ENCODE results near the gene TSPAN1.

Gene TSPAN1

DNA sequence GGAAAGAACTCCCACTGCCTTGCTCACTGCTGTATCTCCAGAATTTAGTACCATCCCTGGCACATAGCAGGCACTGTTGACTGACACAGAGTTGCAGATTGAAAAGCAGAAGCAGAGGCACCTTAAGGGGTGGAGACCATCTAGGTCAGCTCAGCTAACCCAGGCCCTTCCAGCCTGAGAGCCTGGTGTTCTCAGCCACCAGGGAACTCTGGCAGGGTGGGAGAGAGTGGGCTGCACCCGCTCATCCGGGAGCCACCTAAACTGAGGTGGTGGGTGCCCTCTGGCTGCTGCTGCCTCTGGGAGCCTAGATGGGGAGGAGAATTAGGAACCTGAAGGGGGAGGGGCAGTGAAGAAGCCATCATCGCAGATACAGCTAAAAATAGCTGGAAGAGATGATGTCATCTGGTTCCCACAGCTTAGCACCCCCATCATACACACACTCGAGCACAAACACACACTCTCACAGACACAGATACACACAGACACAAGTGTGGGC lies 1.5 kb upstream of the TSPAN1 start:
- TF ChIP-seq GATA3 (IDR thresholded peaks at IDR 0.05; ENCODE audit: low read depth, low read length) (no peak), GATA2 (IDR thresholded peaks at IDR 0.05; ENCODE audit: low read depth, low read length) (no peak)

DNA sequence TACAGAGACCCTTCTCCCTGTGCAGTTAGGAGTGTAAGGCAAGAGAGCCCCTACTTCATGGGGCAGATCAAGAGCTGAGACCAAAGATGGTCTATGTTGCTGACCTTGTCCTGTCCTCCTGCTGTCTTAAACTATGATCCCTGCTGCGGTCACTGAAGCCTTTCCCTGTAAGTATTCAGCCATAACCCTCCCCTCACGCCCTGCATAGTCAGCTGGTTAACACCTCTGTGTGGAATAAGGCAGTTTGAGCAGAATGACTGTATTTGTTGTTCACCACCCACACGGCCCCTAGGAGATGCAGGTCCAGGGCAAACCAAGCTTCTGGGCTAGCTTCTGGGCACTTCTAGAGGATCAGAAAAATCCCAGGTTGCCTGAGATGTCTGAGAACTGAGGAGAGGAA lies 356 bp downstream of the TSPAN1 start:
- TF ChIP-seq GATA3 (IDR thresholded peaks at IDR 0.05; ENCODE audit: low read depth, low read length): no peak
- no peak for TF ChIP-seq GATA2 (IDR thresholded peaks at IDR 0.05; ENCODE audit: low read depth, low read length)

DNA sequence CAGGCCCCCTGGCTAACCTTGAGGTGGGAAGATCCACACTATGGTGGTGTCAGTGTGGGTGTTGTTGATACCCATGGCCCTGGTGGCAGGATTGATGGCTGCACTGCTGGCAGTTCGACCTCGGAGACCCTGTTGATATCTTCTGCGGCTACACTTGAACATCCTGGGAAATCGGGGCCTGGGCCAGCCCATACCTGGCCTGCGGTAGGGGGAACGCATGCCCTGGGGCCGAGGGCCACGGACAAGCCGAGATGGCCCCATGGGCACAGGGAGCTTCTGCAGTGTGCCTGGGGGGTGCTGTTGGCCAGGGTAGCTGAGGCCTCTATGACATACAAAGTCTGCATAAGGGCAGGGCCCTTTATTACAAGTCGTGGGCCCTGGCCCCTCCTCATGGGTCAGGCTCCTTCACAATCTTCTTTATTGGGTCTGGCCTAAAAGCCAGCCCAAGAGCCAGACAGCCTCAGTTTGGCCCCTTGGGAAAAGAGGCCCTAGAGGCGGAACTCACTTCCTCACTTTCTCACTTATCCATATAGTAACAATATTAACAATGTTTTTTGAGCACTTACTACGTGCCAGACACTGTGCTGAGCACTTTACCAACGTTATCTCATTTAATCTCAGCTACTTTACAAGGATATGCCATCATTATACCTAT lies 1.5 kb downstream of the TSPAN1 start, which contains the start of gene P3R3URF:
P3R3URF (minus strand) TSS at position 278 of the 655 bp plus-strand sequence; CDS start at position 261, 17 bp downstream.
- no peak for TF ChIP-seq GATA3 (IDR thresholded peaks at IDR 0.05; ENCODE audit: low read depth, low read length)
- TF ChIP-seq GATA2 (IDR thresholded peaks at IDR 0.05; ENCODE audit: low read depth, low read length): no peak

DNA sequence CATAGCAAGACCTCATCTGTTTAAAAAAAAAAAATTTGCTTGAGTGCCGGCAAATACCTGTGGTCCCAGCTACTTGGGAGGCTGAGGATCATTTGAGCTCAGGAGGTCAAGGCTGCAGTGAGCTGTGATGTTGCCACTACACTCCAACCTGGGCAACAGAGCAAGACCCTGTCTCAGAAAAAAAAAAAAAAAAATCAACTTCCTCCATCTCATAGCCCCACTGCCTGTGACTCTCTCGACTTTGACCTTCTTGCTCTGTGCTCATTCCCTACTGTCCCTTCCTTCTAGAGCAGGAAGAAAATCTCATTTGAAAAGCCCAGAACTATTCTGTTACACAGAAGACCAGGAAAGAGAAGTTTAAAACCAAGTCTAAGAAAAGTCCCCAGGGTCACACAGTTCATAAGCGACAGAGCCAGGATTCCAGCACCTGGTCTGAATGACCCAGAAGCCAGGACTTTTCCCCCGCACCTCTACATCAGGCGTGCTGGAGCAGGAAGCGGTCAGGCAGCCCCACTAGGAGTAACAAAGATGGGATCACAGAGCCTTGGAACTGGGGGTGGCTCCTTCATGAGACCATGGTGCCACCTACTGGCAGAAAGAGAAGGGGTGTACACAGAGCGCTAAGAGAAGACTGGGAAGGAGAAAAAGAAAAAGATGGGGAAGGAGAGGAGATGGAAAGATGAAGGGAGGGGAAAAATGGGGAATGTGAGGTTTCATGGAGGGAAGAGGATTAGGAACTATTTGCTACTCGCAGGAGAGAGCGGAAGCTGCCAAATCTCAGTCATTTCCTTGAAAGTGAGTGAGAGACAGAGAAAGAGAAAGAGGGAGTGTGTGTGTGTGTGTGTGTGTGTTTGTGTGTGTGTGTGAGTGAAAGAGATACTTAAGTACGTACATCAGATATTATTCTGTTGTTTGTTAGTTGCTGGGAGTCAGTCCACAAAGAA lies 4.5 kb downstream of the TSPAN1 start:
- TF ChIP-seq GATA3 (IDR thresholded peaks at IDR 0.05; ENCODE audit: low read depth, low read length): no peak
- peak; percentile 25; the same call in 1 of the 2 replicates for TF ChIP-seq GATA2 (IDR thresholded peaks at IDR 0.05; ENCODE audit: low read depth, low read length)

DNA sequence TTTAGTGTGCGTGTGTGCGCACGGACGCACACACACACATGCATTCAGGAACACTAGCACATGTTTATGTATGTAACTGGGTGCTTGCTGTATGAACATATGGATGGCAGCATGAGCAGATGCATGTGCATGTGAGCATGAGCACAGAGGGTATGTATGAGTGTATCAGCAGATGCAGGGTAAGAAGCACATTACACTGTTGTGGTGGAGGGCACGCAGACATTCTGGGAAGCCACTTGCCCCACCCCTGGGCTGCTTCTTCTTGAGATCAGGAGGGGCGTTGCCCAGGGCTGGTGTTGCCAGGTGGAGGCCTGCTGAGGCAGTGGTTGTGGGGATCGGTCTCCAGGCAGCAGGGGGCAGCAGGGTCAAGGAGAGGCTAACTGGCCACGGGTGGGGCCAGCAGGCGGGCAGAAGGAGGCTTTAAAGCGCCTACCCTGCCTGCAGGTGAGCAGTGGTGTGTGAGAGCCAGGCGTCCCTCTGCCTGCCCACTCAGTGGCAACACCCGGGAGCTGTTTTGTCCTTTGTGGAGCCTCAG lies 5.3 kb downstream of the TSPAN1 start:
- no peak for TF ChIP-seq GATA3 (IDR thresholded peaks at IDR 0.05; ENCODE audit: low read depth, low read length)
- TF ChIP-seq GATA2 (IDR thresholded peaks at IDR 0.05; ENCODE audit: low read depth, low read length): no peak

DNA sequence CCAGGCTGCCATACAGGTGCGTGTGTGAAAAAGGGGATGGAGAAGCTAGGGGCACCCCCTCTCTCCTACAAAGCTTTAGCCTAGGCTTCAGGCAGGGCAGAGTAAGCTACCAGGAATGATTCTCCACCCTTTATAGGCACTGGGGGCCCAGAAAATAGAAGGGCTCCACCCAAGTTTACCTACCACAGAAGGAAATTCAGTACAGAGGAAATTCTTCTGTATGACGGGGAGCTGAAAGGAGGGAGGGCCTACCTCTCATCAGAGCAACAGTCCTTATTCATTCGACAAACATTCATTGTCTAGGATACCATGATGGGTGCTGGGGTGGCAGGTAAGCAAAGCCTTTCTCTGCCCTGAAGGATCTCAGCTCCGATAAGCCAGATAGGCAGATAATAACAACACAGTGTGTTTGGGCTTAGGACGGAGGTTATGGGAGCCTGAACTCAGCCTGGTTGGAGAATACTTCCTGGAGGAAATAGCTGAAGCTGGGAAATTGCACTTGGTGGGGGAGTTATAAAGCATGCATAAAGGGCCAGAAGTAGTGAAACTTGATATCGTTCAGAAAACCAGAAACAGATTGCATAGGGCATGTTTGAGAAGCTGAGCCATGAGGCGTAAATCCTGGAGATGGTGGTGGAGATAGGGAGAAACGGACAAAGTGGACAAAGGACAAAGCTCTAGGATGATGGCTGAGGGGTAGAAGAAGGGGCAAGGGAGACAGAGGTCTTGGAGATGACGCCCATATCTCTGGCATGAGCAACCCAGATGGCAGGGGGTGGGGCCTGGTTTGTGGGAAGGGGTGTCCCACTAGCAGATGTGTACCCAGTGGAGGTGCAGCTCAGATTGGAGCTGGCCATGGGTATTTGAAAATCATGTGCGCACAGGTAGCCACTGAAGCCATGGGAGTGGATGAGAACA lies 6.7 kb downstream of the TSPAN1 start:
- TF ChIP-seq GATA2 (IDR thresholded peaks at IDR 0.05; ENCODE audit: low read depth, low read length) (peak; percentile 56; the same call in 1 of the 2 replicates), GATA3 (IDR thresholded peaks at IDR 0.05; ENCODE audit: low read depth, low read length) (no peak)

DNA sequence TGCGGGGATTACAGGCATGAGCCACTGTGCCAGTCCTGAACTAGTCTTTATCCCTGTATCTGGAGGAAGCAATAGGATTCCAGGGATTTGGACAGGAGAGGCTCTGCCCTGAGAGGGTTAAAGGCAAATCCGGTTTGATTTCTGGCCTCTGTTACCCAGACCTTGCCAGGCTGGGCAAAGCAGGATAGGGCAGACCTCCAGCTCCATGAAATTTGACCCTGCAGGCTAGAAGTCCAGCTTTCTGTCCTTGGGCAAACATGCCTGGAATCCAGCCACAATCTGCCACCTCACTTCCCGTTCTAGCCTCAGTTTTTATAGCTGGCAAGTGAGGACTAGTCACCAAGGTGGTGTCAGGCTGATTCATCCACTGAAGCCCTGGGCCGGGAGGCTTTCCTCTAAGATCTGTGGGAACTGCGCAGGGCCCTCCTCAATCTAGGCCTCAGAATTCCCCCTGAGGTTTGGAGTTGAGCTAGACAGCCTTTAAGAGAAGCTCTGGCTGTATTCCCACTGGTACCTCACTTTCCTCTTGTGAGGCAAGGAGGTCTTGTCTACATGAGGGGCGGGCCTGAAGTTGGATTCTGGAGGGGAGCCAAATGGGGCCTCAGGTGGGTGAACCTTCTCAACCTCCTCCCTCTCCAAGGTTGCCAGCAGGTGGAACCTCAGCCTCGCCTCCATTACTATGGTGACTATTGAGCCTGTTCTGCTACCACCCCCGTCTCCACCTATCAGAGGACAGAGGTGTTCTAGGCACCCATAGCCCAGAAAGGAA lies 8.4 kb downstream of the TSPAN1 start:
- TF ChIP-seq GATA3 (IDR thresholded peaks at IDR 0.05; ENCODE audit: low read depth, low read length): no peak
- no peak for TF ChIP-seq GATA2 (IDR thresholded peaks at IDR 0.05; ENCODE audit: low read depth, low read length)

DNA sequence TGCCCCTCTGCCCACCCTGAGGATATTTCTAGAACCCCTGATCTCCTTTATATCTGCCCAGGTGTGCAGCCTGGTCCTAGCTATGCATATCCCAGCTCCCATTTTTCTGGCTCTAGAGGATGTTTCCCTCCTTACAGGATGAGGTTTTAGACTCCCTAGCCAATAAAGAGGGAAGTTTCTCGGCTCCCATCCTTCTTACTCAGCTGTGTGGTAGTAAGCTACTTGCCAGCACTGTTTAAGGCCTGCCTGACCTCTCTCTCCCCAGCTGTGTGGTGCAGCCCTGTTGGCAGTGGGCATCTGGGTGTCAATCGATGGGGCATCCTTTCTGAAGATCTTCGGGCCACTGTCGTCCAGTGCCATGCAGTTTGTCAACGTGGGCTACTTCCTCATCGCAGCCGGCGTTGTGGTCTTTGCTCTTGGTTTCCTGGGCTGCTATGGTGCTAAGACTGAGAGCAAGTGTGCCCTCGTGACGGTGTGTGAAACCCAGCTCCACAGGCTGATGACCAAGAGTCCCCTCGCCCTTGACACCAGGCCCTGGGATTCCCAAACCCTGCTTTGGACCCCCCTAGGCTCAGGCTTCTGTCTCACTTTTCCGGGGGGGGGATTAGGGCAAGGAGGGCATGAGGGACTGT lies 9.2 kb downstream of the TSPAN1 start:
- TF ChIP-seq GATA2 (IDR thresholded peaks at IDR 0.05; ENCODE audit: low read depth, low read length) (no peak), GATA3 (IDR thresholded peaks at IDR 0.05; ENCODE audit: low read depth, low read length) (no peak)

DNA sequence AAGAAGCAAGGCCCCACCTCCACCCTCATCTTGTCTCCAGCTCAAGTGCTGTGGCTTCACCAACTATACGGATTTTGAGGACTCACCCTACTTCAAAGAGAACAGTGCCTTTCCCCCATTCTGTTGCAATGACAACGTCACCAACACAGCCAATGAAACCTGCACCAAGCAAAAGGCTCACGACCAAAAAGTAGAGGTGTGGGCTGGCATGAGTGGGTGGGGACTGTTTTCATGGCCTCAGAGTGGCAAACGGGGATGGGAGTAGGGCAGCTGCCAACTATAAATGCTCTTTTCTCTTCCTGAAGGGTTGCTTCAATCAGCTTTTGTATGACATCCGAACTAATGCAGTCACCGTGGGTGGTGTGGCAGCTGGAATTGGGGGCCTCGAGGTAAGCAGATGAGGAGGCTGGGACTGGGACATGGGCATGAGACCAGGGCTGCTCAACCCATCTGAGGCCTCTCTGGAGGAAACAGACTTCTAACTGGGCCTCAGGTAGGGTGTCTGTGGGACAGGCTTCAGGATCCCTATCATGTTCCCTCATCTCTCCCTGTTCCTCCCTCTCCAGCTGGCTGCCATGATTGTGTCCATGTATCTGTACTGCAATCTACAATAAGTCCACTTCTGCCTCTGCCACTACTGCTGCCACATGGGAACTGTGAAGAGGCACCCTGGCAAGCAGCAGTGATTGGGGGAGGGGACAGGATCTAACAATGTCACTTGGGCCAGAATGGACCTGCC lies 10.2 kb downstream of the TSPAN1 start:
- TF ChIP-seq GATA3 (IDR thresholded peaks at IDR 0.05; ENCODE audit: low read depth, low read length) (no peak), GATA2 (IDR thresholded peaks at IDR 0.05; ENCODE audit: low read depth, low read length) (peak; percentile 68; the same call in 1 of the 2 replicates)

DNA sequence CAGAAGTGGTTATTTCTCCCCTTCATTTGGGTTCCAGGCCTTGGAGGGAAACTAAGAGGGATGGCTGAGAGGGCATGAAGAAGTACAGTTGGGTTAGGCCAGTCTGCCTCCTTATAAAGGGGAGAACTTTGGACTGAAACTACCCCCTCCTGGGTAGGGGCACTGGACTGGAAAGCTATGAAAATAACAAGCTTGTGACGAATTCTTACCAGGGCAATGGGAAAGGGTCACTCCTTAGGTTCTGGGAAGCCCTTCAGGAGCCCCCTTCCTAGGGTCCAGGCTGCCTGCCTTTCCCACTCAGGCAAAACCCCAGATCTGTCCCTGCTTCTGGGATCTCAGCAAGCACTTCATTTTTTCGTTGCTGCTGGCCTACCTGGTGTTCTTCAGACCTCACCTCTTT lies 11.2 kb downstream of the TSPAN1 start:
- no peak for TF ChIP-seq GATA3 (IDR thresholded peaks at IDR 0.05; ENCODE audit: low read depth, low read length)

DNA sequence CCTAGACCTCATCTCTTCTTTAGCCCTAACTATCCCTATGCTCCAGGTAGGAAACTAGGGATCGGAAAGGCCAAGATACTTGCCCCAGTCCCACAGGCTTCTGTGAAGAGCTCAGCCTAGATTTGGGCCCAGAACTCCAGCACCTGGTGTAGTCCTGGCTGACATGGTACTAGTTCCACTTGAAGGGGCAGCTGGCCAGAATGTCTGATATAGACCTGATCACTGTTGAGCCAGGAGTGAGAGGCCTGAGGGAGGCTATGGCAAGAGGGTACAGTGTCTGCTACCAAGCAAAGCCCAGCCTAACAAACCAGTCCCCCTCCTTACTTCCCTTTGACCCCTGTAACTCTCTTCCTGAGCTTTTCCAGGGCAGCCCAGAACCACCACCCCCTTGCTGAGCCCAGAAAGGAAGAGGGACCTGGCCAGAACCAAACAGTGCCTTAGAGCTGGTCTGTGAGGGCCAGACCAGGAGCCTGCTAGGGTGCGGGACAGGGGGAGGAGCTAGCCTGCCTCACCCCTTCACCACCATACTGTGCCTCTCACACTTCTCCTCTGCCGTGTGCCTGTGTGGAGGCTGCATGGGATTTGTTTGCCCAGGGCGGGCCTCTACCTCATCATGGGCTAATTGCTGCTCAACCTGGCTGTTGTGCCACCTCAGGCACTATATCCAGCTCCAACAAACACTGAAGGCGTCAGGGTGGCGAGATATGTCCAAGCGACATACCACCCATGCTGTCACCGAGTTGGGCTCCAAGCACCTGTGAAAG lies 12.4 kb downstream of the TSPAN1 start:
- TF ChIP-seq GATA2 (IDR thresholded peaks at IDR 0.05; ENCODE audit: low read depth, low read length): no peak
- TF ChIP-seq GATA3 (IDR thresholded peaks at IDR 0.05; ENCODE audit: low read depth, low read length): no peak

Measured in SH-SY5Y (cell line).